Measurements from ENCODE around the gene AOX1. TPM values are rescaled to one million over a fixed set of nuclear protein-coding genes. Genes with fewer than 3 reads are reported as not detected.

The AOX1 gene
- total and polyA plus RNA-seq, 2 of the 8 experiments (the other 6 are each of a cell fraction or from before 2014, with no cell fraction given), result 5.6 to 8.3 TPM

DNA sequence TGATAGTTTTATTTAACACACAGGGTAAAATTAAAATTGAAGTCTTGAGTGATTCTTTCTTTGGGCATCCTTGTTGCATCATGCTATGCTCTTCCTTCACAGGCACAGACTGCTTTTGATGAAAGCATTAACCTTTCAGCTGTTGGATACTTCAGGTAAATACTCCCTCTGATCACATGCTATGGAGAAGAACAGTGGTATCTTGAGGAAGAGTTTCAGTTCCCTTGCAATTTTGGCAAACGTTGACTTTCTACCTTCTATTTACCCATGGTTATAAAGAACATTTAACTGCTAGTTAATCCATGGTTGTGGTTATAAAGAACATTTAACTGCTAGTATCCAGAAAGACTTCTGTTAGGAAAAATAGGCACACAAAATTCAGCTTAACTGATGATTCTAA is 75.7 kb downstream of the AOX1 start:
- DNase-seq (ENCODE audit: low read depth in 1 of 2, low spot score in 2 of 2) (no peak), FAIRE-seq (no peak)
- H4K8ac ChIP-seq (ENCODE audit: extremely low read depth, insufficient read depth, low read length), result no peak overlapping the region
- H3K4me3 ChIP-seq (ENCODE audit: extremely low read depth in 1 of 4, insufficient read depth in 2 of 4, low read depth in 3 of 4, low read length in 4 of 4), result no peak overlapping the region
- H2BK5ac ChIP-seq (ENCODE audit: low read depth, low read length), result no peak overlapping the region
- H2BK12ac ChIP-seq (ENCODE audit: low read depth, low read length), result no peak overlapping the region
- no peaks in the 10 kb centered on the region for H3K36me3 ChIP-seq (ENCODE audit: control insufficient read depth in 2 of 4, insufficient read depth in 4 of 4, low read length in 3 of 4)
- no peak overlapping the region for H2BK120ac ChIP-seq (replicated peaks; ENCODE audit: low read depth, low read length)
- no peak overlapping the region for H3K4ac ChIP-seq (replicated peaks; ENCODE audit: insufficient read length, low read depth, low read length)
- H3K14ac ChIP-seq (ENCODE audit: insufficient read length), result no peak overlapping the region
- WGBS, 2 experiments (ENCODE audit: extremely low coverage in 1 of 2, insufficient coverage in 1 of 2, insufficient read length in 1 of 2, insufficient replicate concordance in 2 of 2, low coverage in 1 of 2, low lambda C conversion rate in 2 of 2, missing lambda C conversion rate in 1 of 2), result 95% methylated on average over 1 of the region's 1 CpG; no CpG with 5 or more reads in 1 of the 2 experiments
- no peak overlapping the region for H3K23ac ChIP-seq (ENCODE audit: insufficient read length)
- H3K56ac ChIP-seq (replicated peaks; ENCODE audit: insufficient read length, low read depth, low read length), result no peak overlapping the region
- no peaks in the 10 kb centered on the region for H3K23me2 ChIP-seq (ENCODE audit: low read depth, low read length)
- H3K4me2 ChIP-seq (ENCODE audit: insufficient read depth in 1 of 2, low read depth in 2 of 2, low read length in 2 of 2), result no peak overlapping the region
- no peaks in the 10 kb centered on the region for H3K9me3 ChIP-seq (ENCODE audit: insufficient read depth in 2 of 2, low read depth in 1 of 2, low read length in 1 of 2)
- no peak overlapping the region for H2BK15ac ChIP-seq (ENCODE audit: low read length)
- H3K9ac ChIP-seq (replicated peaks in 1 of 4; ENCODE audit: extremely low read depth in 1 of 4, low read depth in 3 of 4, low read length in 3 of 4), result no peak overlapping the region
- H3K18ac ChIP-seq (ENCODE audit: extremely low read depth, low read length), result no peak overlapping the region
- no peaks in the 10 kb centered on the region for H3K4me1 ChIP-seq (replicated peaks in 1 of 4; ENCODE audit: control insufficient read depth in 3 of 4, insufficient read depth in 4 of 4, low read length in 3 of 4)
- H4K20me1 ChIP-seq (replicated peaks in 1 of 2; ENCODE audit: control insufficient read depth in 1 of 2, insufficient read depth in 2 of 2, low read length in 2 of 2), result no peaks in the 10 kb centered on the region
- no peak overlapping the region for H4K91ac ChIP-seq (replicated peaks; ENCODE audit: insufficient read length, low read length)
- H3K27me3 ChIP-seq (replicated peaks in 1 of 4; ENCODE audit: control insufficient read depth in 3 of 4, extremely low read depth in 1 of 4, insufficient read depth in 3 of 4, low read length in 3 of 4), result no peaks in the 10 kb centered on the region
- H3K79me2 ChIP-seq (ENCODE audit: control insufficient read depth in 1 of 2, insufficient read depth in 2 of 2, low read length in 2 of 2), result no peaks in the 10 kb centered on the region
- H3K27ac ChIP-seq (ENCODE audit: low read depth, low read length), result no peak overlapping the region
- H2BK20ac ChIP-seq (ENCODE audit: low read length), result no peak overlapping the region
- no peak overlapping the region for H2AFZ ChIP-seq (ENCODE audit: low read length)
- no peaks in the 10 kb centered on the region for H3K79me1 ChIP-seq (ENCODE audit: low read depth, low read length)
- POLR2A ChIA-PET (ENCODE audit: partially characterized antibody), result interaction anchor here (0.6 kb wide), 1 partner anchor 19 kb away, joined by 3 read pairs; no protein-coding TSS in a partner anchor
- no peak overlapping the region for H4K5ac ChIP-seq (ENCODE audit: insufficient read length, low read depth, low read length)
- CTCF ChIA-PET (ENCODE audit: partially characterized antibody), result interaction anchor here (1.5 to 2.5 kb wide), 2 partner anchors 42 to 75 kb away, joined by 3 to 8 read pairs; partner anchors contain the start of gene AOX1
- H2AK5ac ChIP-seq (ENCODE audit: low read depth, low read length), result no peak overlapping the region
- TF ChIP-seq POLR2A (IDR thresholded peaks at IDR 0.05; ENCODE audit: control extremely low read depth in 1 of 2, low read depth in 2 of 2, low read length in 2 of 2) (no peak), JUND (IDR thresholded peaks at IDR 0.05; ENCODE audit: low read length) (no peak), TEAD4 (IDR thresholded peaks at IDR 0.05; ENCODE audit: low read depth, low read length) (no peak), CREB1 (IDR thresholded peaks at IDR 0.05) (no peak), PHF8 (conservative IDR thresholded peaks at IDR 0.05; ENCODE audit: low read depth, low read length) (no peak), POLR2AphosphoS5 (IDR thresholded peaks at IDR 0.05; ENCODE audit: low read depth, low read length) (no peak), SRF (IDR thresholded peaks at IDR 0.05; ENCODE audit: low read depth, low read length) (no peak), GTF2F1 (IDR thresholded peaks at IDR 0.05; ENCODE audit: borderline replicate concordance, low read depth, low read length) (no peak), JUN (IDR thresholded peaks at IDR 0.05; ENCODE audit: low read depth, low read length) (no peak), BRCA1 (IDR thresholded peaks at IDR 0.05; ENCODE audit: low read depth, low read length) (no peak), KDM5A (IDR thresholded peaks at IDR 0.05; ENCODE audit: low read length) (no peak), MAFK (IDR thresholded peaks at IDR 0.05; ENCODE audit: low read depth, low read length) (no peak), CTBP2 (IDR thresholded peaks at IDR 0.05; ENCODE audit: borderline replicate concordance, insufficient read depth, insufficient read length, low read length) (no peak), CHD2 (IDR thresholded peaks at IDR 0.05; ENCODE audit: low read length) (no peak)
- TF ChIP-seq, protein P1, sequence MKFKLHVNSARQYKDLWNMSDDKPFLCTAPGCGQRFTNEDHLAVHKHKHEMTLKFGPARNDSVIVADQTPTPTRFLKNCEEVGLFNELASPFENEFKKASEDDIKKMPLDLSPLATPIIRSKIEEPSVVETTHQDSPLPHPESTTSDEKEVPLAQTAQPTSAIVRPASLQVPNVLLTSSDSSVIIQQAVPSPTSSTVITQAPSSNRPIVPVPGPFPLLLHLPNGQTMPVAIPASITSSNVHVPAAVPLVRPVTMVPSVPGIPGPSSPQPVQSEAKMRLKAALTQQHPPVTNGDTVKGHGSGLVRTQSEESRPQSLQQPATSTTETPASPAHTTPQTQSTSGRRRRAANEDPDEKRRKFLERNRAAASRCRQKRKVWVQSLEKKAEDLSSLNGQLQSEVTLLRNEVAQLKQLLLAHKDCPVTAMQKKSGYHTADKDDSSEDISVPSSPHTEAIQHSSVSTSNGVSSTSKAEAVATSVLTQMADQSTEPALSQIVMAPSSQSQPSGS (IDR thresholded peaks at IDR 0.05; ENCODE audit: low read length), result no peak
